Endothelial cell of umbilical vein (primary cell): ENCODE data around the gene SHROOM2. TPM values are rescaled to one million over a fixed set of nuclear protein-coding genes. Genes with fewer than 3 reads are reported as not detected.

ENCODE experiments used
- BruUV-seq: library from RNA; stranded (reverse); fragments of 400-500 nt; replicated peaks from 2 replicates; lab custom pipeline; 2021; lab: Mats Ljungman, UMichigan
- CTCF ChIA-PET: fragments of 300-600, 350-600 bp; sonication (Branson Sonifier 250); formaldehyde crosslinking; loops from one replicate; lab custom pipeline; 2021; ENCODE audit warnings: antibody characterized with exemption, inconsistent platforms; lab: Charles Lee
- POLR2A ChIA-PET: fragments of 300-600, 350-600 bp; sonication (Branson Sonifier 250); formaldehyde crosslinking; loops from one replicate; lab custom pipeline; 2021; ENCODE audit warnings: antibody characterized with exemption, inconsistent platforms; lab: Charles Lee
- DNase-seq: peaks from one replicate; pipeline ENCODE4 v3.0.0-alpha.2; 2011; ENCODE audit warnings: low read depth, low spot score
- FAIRE-seq: peaks from 2 replicates; lab custom pipeline; 2011; peaks lifted over from hg19 to GRCh38; lab: Jason Lieb, UNC
- H2AFZ ChIP-seq: 2 replicates; pipeline ENCODE4 v1.6.0; 2012; ENCODE audit warnings: low read depth, low read length, control low read depth, inconsistent platforms
- H3K27ac ChIP-seq: 2 replicates; pipeline ENCODE4 v1.5.1; 2011; ENCODE audit warnings: low read depth, mild to moderate bottlenecking, control low read depth, low read length, moderate library complexity; ENCODE audit not compliant: insufficient read depth
- H3K27me3 ChIP-seq, 2 experiments: 2 replicates each; pipeline versions ENCODE4 v1.6.0 to v1.6.1; 2011; ENCODE audit warnings: low read length in 2 of 2, mixed read lengths in 1 of 2; ENCODE audit not compliant: control insufficient read depth in 2 of 2, insufficient read depth in 2 of 2
- H3K36me3 ChIP-seq, 2 experiments: 2 replicates in 1 of 2; 3 replicates in 1 of 2; pipeline ENCODE4 v1.5.1; 2011; ENCODE audit warnings: low read length in 2 of 2, mild to moderate bottlenecking in 1 of 2, moderate library complexity in 1 of 2; ENCODE audit not compliant: control insufficient read depth in 2 of 2, insufficient read depth in 2 of 2; ENCODE audit errors: extremely low read depth in 1 of 2
- H3K4me1 ChIP-seq: 3 replicates; pipeline ENCODE4 v1.5.1; 2011; ENCODE audit warnings: mild to moderate bottlenecking, low read length; ENCODE audit not compliant: control insufficient read depth, insufficient read depth; ENCODE audit errors: extremely low read depth
- H3K4me2 ChIP-seq: 2 replicates; pipeline ENCODE4 v1.6.1; 2011; ENCODE audit warnings: low read length, control low read depth, mixed read lengths; ENCODE audit not compliant: insufficient read depth
- H3K4me3 ChIP-seq, 3 experiments: fragments of 200-600 bp in 1 of 3; sonication (generic), shearing (Covaris generic) in 1 of 3; replicated peaks in 1 of 3; 2 replicates each; pipeline ENCODE4 v1.5.1; 2011 to 2016; ENCODE audit warnings: control low read depth in 3 of 3, low read length in 3 of 3, mild to moderate bottlenecking in 2 of 3, inconsistent platforms in 1 of 3, low read depth in 1 of 3, moderate library complexity in 1 of 3; ENCODE audit not compliant: insufficient read depth in 1 of 3
- H3K79me2 ChIP-seq: 2 replicates; pipeline ENCODE4 v1.6.0; 2012; ENCODE audit warnings: low read length, inconsistent platforms; ENCODE audit not compliant: control insufficient read depth, insufficient read depth
- H3K9ac ChIP-seq: replicated peaks from 2 replicates; pipeline ENCODE3; 2011; ENCODE audit warnings: low read length, control low read depth; ENCODE audit not compliant: insufficient read depth; ENCODE audit errors: extremely low read depth
- H3K9me1 ChIP-seq: replicated peaks from 3 replicates; pipeline ENCODE4 v1.6.0; 2011; ENCODE audit warnings: mild to moderate bottlenecking, low read length; ENCODE audit not compliant: control insufficient read depth, insufficient read depth; ENCODE audit errors: extremely low read depth
- H3K9me3 ChIP-seq: replicated peaks from 2 replicates; pipeline ENCODE4 v1.5.1; 2012; ENCODE audit warnings: low read length, inconsistent platforms; ENCODE audit not compliant: control insufficient read depth, insufficient read depth
- H4K20me1 ChIP-seq: replicated peaks from 2 replicates; pipeline ENCODE3; 2011; ENCODE audit warnings: mild to moderate bottlenecking, low read length; ENCODE audit not compliant: control insufficient read depth, insufficient read depth; ENCODE audit errors: extremely low read depth
- EZH2 ChIP-seq: IDR thresholded peaks from 2 replicates; pipeline ENCODE4 v1.6.1; 2012; ENCODE audit warnings: borderline replicate concordance, low read depth, mild to moderate bottlenecking, moderate library complexity, low read length, inconsistent platforms; ENCODE audit not compliant: severe bottlenecking
- FOS ChIP-seq: IDR thresholded peaks from 2 replicates; pipeline ENCODE4 v1.6.1; 2011; ENCODE audit warnings: mild to moderate bottlenecking, low read length, moderate library complexity, borderline replicate concordance; ENCODE audit not compliant: insufficient read depth
- GATA2 ChIP-seq: IDR thresholded peaks from 2 replicates; pipeline ENCODE4 v1.7.0; 2011; ENCODE audit warnings: low read depth, mild to moderate bottlenecking, moderate library complexity, mixed read lengths, low read length; ENCODE audit not compliant: insufficient read length, insufficient read depth
- JUN ChIP-seq: IDR thresholded peaks from 2 replicates; pipeline ENCODE4 v1.6.1; 2011; ENCODE audit warnings: borderline replicate concordance, low read depth; ENCODE audit not compliant: insufficient read length, insufficient read depth
- MAX ChIP-seq: IDR thresholded peaks from 2 replicates; pipeline ENCODE4 v1.6.1; 2011; ENCODE audit not compliant: insufficient read depth, insufficient read length
- MYC ChIP-seq: IDR thresholded peaks from one replicate; pipeline ENCODE4 v1.6.1; 2011; ENCODE audit warnings: mild to moderate bottlenecking, low read depth, low read length
- POLR2A ChIP-seq: IDR thresholded peaks from 2 replicates; pipeline ENCODE4 v1.6.1; 2012; ENCODE audit warnings: low read depth, mild to moderate bottlenecking, control low read depth, low read length
- POLR2AphosphoS5 ChIP-seq: IDR thresholded peaks from 2 replicates; pipeline ENCODE4 v1.6.1; 2012; ENCODE audit warnings: low read depth, mild to moderate bottlenecking, control low read depth, low read length, moderate library complexity; ENCODE audit not compliant: insufficient read depth
- dilution Hi-C: fragments of 300-500 bp; cut with MboI; formaldehyde crosslinking; loops from one replicate; pipeline ENCODE4 v1.15.0; 2019; ENCODE audit warnings: low sequenced_read_pairs; ENCODE audit not compliant: extremely low pct_ligation_motif_present
- intact Hi-C: fragments of 100-400 bp; cut with micrococcal nuclease; formaldehyde crosslinking; loops from one replicate; pipeline ENCODE4 v1.10.0; 2022
- polyA plus RNA-seq, 4 experiments: library from polyadenylated mRNA; depleted of rRNA in 3 of 4; stranded (reverse) in 3 of 4; unstranded in 1 of 4; fragments of >200 nt; gene quantifications; 2 replicates each; pipeline versions ENCODE4 v1.2.1 to v1.2.3, GENCODE V29; 2011 to 2012; ENCODE audit warnings: missing spikeins in 1 of 4
- total RNA-seq: library from RNA; stranded (reverse); gene quantifications from 2 replicates; pipeline ENCODE4 v1.2.3, GENCODE V29; 2021
- TF ChIP-seq, protein P1 (sequence below), 2 donors: IDR thresholded peaks; 1 replicate in 1 of 2; 2 replicates in 1 of 2; pipeline ENCODE4 v1.5.1; 2011; ENCODE audit warnings: low read length in 2 of 2, mild to moderate bottlenecking in 2 of 2, moderate library complexity in 2 of 2, control low read depth in 1 of 2, inconsistent platforms in 1 of 2, low read depth in 1 of 2; ENCODE audit not compliant: insufficient read depth in 1 of 2; ENCODE audit errors: extremely low read depth in 1 of 2

Gene SHROOM2
- total and polyA plus RNA-seq, 2 donors (not counting 3 experiments of a cell fraction or from before 2014, with no cell fraction given) = 3.7 to 11.8 TPM

- Histone ChIP-seq H3K36me3 (peaks cover 0 to 12% of the 10 kb centered on the region in 2 experiments), H3K9me3 (no peaks in the 10 kb centered on the region), H3K27me3 (no peaks in the 10 kb centered on the region), H3K79me2 (no peaks in the 10 kb centered on the region), H3K27ac (no peak overlapping the region), H3K9me1 (no peaks in the 10 kb centered on the region), H3K9ac (no peak overlapping the region), H3K4me1 (no peaks in the 10 kb centered on the region), H4K20me1 (no peaks in the 10 kb centered on the region), H3K4me3 (no peak overlapping the region), H3K4me2 (no peak overlapping the region), H2AFZ (no peak overlapping the region)
- TF ChIP-seq POLR2A = no peak
- no peak for TF ChIP-seq GATA2
- TF ChIP-seq JUN = no peak
- no peak for TF ChIP-seq FOS
- no peak for TF ChIP-seq POLR2AphosphoS5
- TF ChIP-seq EZH2 = no peak
- TF ChIP-seq MYC = no peak
- TF ChIP-seq, protein P1, sequence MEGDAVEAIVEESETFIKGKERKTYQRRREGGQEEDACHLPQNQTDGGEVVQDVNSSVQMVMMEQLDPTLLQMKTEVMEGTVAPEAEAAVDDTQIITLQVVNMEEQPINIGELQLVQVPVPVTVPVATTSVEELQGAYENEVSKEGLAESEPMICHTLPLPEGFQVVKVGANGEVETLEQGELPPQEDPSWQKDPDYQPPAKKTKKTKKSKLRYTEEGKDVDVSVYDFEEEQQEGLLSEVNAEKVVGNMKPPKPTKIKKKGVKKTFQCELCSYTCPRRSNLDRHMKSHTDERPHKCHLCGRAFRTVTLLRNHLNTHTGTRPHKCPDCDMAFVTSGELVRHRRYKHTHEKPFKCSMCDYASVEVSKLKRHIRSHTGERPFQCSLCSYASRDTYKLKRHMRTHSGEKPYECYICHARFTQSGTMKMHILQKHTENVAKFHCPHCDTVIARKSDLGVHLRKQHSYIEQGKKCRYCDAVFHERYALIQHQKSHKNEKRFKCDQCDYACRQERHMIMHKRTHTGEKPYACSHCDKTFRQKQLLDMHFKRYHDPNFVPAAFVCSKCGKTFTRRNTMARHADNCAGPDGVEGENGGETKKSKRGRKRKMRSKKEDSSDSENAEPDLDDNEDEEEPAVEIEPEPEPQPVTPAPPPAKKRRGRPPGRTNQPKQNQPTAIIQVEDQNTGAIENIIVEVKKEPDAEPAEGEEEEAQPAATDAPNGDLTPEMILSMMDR (IDR thresholded peaks at IDR 0.05; ENCODE audit: extremely low read depth in 1 of 2, insufficient read depth in 1 of 2, low read depth in 1 of 2, low read length in 2 of 2) = no peak
- TF ChIP-seq MAX = no peak
- DNase-seq (no peak), FAIRE-seq (no peak)
- no TSS peak for BruUV-seq
- dilution Hi-C loops = no loop called here
- POLR2A ChIA-PET = no interaction called here
- intact Hi-C loops = no loop called here
- CTCF ChIA-PET = interaction anchor here (1.1 kb wide), 1 partner anchor 62 kb away, joined by 3 read pairs; no protein-coding TSS in a partner anchor
Observed at GRCh38 chrX:9897761-9898161, 111.5 kb downstream of the SHROOM2 start.
